Type B pancreatic cell (in vitro differentiated cells): ENCODE data around the gene PVALEF. TPM values are rescaled to one million over a fixed set of nuclear protein-coding genes. Genes with fewer than 3 reads are reported as not detected.

Experiments
- DNase-seq: peaks from one replicate; pipeline ENCODE4 v3.0.0; 2021; ENCODE audit warnings: mixed read lengths; ENCODE audit not compliant: unreplicated experiment; ENCODE audit errors: extremely low spot score
- H3K27ac Mint-ChIP-seq: 2 replicates; pipeline ENCODE4 v1.8.0; 2021; ENCODE audit warnings: mild to moderate bottlenecking, mixed read lengths
- H3K27me3 Mint-ChIP-seq: 2 replicates; pipeline ENCODE4 v1.8.0; 2021; ENCODE audit warnings: mixed read lengths
- H3K36me3 Mint-ChIP-seq: 2 replicates; pipeline ENCODE4 v1.8.0; 2021; ENCODE audit warnings: mixed read lengths
- H3K4me1 Mint-ChIP-seq: one replicate; pipeline ENCODE4 v1.8.0; 2021; ENCODE audit warnings: mixed read lengths; ENCODE audit not compliant: unreplicated experiment
- H3K4me3 Mint-ChIP-seq: 2 replicates; pipeline ENCODE4 v1.8.0; 2021; ENCODE audit warnings: mild to moderate bottlenecking, mixed read lengths
- H3K9me3 Mint-ChIP-seq: 2 replicates; pipeline ENCODE4 v1.8.0; 2021; ENCODE audit warnings: mixed read lengths
- CTCF ChIP-seq: fragments of 200-600 bp; sonication (generic); conservative IDR thresholded peaks from 2 replicates; pipeline ENCODE4 v1.5.0; 2021; ENCODE audit warnings: antibody characterized with exemption, mild to moderate bottlenecking
- total RNA-seq: library from RNA; stranded (reverse); gene quantifications from 2 replicates; pipeline ENCODE4 v1.2.1, GENCODE V29; 2021; ENCODE audit warnings: low replicate concordance

The PVALEF gene
- total RNA-seq, 1 donor from 2014 or later: not detected

DNA sequence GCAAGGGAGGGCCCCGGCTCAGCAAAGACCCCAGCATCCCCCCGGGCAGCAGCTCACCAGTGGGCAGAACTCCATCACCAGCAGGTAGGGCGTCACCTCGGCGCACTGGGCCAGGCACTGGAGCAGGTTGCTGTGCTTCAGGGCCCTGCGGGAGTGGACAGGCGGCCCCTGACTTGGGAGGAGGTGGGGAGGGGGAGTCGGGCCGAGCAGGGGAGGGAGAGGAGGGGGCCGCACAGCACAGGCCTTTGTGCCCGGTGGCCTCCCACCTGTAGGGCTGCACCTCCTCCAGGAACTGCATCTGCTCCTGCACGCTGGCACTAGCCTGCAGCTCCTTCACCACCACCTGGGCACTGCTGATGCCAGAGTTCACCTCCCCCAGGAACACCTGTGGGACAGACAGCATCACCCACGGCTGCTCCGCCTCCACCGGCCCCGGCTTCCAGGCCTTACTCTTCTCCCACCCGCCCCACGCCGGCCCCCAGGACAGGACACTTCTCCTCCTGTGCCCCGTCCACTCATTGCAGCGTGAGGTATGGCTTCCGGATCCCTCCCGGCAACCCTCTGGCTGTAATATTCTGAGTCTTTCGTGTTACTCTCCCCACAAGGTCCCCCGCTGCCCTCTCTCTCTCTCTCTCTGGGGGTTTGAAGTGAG, 37.7 kb upstream of the PVALEF start:
- Mint-ChIP-seq H3K36me3 (no peaks in the 10 kb centered on the region), H3K9me3 (no peaks in the 10 kb centered on the region), H3K27ac (no peak overlapping the region), H3K4me3 (no peak overlapping the region), H3K27me3 (no peaks in the 10 kb centered on the region), H3K4me1 (no peaks in the 10 kb centered on the region)
- no peak for TF ChIP-seq CTCF
- DNase-seq: no peak

DNA sequence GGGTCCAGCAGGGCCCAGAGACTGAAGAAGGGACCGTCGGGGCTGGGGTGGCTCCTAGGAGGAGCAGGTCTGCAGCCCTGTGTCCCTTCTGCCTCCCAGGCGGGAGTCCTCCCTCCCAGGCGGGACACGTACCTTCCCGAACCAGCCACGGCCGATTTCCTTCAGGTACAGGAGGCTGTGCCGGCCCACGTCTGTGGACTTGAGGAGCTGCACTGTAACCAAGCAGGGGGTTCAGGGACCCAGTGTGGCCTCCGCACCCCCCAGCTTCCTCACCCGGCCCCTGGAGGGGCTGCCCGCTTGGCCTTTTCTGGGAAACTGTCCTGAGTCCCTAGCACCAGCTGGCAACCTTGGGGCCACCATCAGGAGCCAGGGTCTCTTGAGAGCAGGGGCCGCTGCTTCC, 37.0 kb upstream of the PVALEF start:
- no peaks in the 10 kb centered on the region for H3K4me1 Mint-ChIP-seq

DNA sequence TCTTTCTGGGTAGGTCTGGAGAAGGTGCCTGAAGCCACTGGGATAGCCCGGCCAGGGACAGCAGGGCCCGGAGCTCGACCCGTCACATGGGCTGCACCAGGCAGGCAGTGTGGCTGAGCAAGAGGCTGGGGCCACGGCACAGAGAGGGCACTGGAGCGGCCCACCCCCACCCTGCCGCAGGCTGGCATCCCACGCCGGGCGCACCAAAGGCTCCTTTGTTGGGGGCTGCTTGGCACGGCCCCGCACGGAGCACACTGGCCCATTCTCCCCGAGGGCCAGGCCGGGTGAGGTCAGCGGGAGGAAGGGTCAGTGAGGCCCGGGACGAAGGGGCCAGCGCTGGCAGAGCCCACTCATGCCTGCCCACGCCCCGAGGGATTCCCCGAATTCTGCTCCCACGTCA, 36.5 kb upstream of the PVALEF start:
- no peak for TF ChIP-seq CTCF
- Mint-ChIP-seq H3K27ac (no peak overlapping the region), H3K4me3 (no peak overlapping the region), H3K36me3 (no peaks in the 10 kb centered on the region), H3K9me3 (no peaks in the 10 kb centered on the region), H3K4me1 (no peaks in the 10 kb centered on the region), H3K27me3 (no peaks in the 10 kb centered on the region)
- no peak for DNase-seq

More for the DNA sequence above, 37.0 kb upstream of the PVALEF start:
- no peaks in the 10 kb centered on the region for H3K36me3 Mint-ChIP-seq
- H3K9me3 Mint-ChIP-seq: no peaks in the 10 kb centered on the region
- no peaks in the 10 kb centered on the region for H3K27me3 Mint-ChIP-seq
- no peak for DNase-seq
- no peak overlapping the region for H3K4me3 Mint-ChIP-seq
- TF ChIP-seq CTCF: no peak
- H3K27ac Mint-ChIP-seq: no peak overlapping the region

GRCh38 chr17:81129289-81129688, 36.0 kb upstream of the PVALEF start:
- no peak overlapping the region for H3K4me3 Mint-ChIP-seq
- no peak overlapping the region for H3K27ac Mint-ChIP-seq
- no peaks in the 10 kb centered on the region for H3K9me3 Mint-ChIP-seq
- no peaks in the 10 kb centered on the region for H3K4me1 Mint-ChIP-seq
- no peaks in the 10 kb centered on the region for H3K27me3 Mint-ChIP-seq
- peak; percentile 33 for TF ChIP-seq CTCF
- no peaks in the 10 kb centered on the region for H3K36me3 Mint-ChIP-seq
- DNase-seq: no peak

DNA sequence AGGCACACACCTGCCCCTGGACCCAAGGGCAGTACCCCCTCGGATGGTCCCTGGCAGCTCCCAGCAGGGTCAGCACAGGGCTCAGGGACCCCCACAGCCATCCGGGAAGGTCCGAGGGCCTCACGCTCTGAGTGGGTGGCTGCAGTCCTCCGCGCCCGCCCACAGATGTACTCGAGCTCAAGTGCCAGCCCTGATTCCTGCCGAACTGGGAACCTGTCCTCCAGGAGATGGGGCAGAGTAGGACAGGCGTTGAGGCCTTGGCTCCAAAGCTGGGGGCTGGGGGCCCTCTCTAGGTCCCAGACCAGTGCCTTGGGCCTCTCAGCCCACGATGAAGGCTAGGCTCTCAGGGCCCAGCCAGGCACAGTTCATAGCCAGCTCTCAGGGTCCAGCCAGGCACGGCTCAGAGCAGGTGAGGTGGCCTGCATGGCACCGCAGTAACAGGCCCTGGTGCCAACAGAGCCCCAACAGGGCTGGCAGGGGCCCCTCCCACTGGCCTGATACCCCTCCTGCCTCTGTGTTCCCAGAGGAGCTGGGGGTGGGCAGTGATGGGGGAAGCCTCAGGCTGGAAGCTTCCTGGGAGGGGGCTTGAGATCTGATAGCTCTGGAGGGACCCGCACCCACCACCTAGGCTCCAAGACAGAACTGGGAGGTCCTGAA, 35.5 kb upstream of the PVALEF start:
- H3K4me3 Mint-ChIP-seq: no peak overlapping the region
- H3K9me3 Mint-ChIP-seq: no peaks in the 10 kb centered on the region
- H3K36me3 Mint-ChIP-seq: no peaks in the 10 kb centered on the region
- no peak for DNase-seq
- H3K27me3 Mint-ChIP-seq: no peaks in the 10 kb centered on the region
- H3K4me1 Mint-ChIP-seq: no peaks in the 10 kb centered on the region
- no peak overlapping the region for H3K27ac Mint-ChIP-seq
- no peak for TF ChIP-seq CTCF
